DMS153 treated with DMSO at 0.1 percent for 48 hours (cell line): ENCODE results near the gene SGSH.

ENCODE experiments used
- DNase-seq: peaks from one replicate; lab custom pipeline; 2025; ENCODE audit not compliant: unreplicated experiment; lab: John Stamatoyannopoulos, UW

The SGSH gene

DNA sequence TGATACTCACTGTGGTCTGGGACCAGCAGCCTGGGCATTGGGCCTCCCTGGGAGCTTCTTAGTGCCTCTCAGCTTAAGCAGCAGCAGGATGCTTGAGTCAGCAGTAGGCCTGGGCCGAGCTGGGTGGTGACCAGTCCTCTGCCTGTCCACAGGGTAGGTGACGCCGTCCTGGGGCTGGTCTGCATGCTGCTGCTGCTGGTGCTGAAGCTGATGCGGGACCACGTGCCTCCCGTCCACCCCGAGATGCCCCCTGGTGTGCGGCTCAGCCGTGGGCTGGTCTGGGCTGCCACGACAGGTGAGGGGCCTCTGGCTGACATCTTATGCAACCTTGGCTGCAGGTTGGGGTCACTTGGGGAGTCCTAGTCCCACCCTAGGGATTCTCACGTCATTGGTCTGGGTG, 7.5 kb upstream of the SGSH start:
- DNase-seq, result no peak

DNA sequence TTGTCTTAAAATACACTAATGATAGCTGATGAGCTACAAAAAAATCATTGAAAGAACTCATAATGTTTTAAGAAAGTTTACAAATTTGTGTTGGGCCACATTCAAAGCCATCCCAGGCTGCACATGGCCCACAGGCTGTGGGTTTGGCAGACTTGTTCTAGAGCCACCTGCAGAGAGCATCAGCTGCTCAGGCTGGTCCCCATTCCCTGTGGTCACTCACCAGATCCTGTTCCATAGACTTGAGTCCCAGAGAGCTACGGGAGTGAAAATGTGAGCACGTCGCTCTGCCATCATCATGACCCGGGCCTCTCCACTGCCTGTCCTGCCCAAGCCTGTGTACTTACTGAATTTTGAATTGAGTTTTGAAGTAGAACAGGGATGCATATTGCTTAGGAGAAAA, 7.0 kb upstream of the SGSH start:
- no peak for DNase-seq

DNA sequence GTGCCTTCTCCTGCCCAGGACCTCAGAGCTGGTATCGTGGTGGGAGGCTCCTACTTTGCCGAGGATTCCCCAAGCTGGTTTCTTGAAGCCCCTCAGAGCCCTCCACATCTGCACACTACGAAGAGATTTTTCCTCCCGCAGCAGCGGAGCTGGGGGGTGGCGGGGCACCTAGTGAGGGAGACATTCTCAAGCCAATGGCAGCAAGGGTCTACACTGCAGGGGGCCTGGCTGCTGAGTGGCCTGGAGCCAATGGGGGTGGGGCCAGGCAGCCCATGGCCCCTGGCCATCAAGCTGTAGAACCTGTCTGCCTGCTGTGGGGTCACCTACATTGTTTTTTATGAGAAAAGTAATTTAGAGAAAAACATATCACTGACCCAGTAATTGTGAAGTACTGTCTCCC, 5.1 kb upstream of the SGSH start:
- DNase-seq, result no peak

DNA sequence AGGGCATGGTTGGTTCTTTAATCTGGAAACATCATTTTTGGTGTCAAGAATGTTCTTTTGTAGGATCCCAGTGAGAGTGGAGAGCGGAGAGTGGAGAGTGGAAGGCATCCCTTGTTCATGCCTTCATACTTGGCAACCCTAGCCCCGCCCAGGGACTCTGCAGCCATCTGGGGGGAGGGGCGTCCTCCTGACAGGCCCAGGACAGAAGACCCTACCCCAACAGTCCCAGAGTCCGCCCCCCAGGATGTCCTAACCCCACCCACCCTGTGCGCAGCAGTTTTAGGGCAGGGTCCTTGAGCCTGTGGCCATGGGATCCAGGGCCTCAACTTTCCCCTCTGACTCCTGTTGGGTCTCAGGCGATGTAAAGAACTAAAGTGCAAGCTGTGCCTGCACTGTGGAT, 4.5 kb upstream of the SGSH start:
- DNase-seq, result no peak

DNA sequence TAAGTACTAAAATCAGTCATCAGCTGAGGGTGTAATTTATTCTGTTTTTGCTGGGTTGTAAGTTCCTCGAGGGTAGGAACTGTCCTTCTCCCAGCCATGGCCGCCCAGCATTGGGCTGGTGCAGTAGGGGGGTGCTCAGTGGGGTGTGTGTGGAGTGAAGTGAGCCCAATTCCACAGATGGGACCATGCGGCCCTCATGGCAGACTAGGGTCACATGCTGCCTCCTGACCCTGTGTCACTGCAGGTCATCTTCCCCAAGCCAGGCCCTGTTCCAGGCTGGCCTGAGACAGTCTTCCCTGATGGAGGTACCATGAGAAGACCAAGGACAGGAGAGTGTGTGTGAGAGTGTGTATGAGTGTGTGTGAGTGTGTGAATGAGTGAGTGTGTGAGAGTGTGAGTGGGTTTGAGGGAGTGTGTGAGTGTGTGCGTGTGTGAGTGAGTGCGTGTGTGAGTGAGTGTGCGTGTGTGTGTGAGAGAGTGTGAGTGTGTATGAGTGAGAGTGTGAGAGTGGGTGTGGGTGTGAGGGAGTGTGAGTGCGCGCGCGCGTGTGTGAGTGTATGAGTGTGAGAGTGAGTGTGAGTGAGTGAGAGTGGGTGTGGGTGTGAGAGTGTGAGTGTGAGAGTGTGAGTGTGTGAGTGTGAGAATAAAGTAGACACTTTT, 3.8 kb upstream of the SGSH start:
- DNase-seq, result no peak

DNA sequence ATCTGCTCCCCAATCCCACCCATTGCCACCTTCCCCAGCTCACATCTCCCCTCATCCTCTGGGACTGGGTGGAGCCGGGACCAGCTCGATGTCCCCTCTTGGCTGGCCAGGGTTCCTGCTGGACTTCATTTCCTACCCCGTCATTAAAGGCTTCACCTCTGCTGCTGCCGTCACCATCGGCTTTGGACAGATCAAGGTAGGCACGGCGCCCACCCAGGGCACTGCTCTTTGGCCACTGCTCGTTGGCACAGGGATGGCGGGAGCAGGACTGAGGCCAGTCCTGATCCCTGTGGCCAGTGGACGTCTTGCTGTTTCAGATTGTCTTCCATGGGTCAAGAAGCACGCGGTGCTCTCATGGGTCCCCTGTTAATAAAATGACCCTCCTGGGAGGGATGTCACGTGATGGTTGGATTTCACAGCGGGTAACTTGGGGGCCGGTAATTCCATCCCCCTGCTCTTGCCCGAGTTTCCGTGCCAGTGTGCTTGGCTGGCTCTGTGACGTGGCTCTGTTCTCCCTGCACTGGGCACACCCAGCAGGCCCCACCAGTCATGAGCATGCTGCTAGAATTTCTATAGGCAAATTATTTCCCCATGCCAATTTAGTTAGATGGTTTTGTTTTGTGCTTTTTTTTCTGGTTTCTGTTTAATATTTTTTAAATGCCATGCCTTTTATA, 3.1 kb upstream of the SGSH start:
- DNase-seq, result no peak

DNA sequence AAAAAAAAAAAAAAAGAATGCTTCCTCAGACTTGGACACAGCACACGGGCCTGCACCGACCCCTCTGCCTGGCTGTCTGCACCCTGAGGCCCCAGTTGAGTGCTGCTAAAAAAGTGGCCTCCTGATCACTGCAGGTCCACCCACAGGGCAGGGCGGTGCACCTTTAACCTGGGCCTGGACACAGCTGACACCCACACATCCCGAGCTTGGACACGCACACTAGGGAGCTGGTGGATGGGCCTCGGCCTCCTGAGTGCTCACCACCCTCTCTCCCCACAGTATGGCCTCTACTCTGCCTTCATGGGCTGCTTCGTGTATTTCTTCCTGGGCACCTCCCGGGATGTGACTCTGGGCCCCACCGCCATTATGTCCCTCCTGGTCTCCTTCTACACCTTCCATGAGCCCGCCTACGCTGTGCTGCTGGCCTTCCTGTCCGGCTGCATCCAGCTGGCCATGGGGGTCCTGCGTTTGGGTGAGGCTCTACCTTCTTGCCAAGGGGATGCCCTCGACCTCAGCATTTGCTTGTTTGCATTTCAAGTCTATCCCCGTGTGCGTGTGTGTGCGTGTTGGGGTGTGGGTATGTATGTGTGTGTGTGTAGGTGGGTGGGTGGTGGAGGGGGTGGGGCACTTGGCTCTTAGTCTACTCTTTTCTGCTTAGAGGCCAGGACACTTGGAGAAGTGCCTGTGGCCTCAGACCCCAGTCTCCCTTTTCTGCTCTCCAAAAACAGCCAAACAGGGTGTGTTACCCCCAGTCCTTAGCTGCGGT, 2.4 kb upstream of the SGSH start:
- no peak for DNase-seq

DNA sequence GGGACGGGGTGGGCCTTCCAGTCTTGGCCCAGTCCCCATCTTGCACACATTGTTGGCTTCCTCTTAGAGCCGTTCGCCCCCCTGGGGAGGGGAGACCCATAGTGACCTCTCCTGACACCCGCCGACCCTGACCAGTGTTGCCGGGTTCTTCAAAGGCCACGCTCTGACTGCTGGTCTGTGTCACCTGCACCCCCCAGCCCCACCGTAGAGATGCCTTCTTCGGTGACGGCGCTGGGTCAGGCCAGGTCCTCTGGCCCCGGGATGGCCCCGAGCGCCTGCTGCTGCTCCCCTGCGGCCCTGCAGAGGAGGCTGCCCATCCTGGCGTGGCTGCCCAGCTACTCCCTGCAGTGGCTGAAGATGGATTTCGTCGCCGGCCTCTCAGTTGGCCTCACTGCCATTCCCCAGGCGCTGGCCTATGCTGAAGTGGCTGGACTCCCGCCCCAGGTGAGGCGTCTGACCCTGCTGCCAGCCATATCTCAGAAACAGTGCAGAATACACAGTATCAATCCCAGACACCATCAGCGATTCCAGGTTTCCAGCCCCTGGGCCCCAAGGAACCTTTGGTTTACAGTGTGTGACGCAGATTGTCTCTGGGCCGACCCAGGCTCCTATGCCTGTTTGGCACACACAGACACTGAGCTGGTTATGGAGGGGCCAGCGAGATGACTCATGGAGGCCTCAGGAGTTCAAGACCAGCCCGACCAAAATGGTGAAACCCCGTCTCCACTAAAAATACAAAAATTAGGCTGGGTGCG, 1.4 kb upstream of the SGSH start:
- no peak for DNase-seq

DNA sequence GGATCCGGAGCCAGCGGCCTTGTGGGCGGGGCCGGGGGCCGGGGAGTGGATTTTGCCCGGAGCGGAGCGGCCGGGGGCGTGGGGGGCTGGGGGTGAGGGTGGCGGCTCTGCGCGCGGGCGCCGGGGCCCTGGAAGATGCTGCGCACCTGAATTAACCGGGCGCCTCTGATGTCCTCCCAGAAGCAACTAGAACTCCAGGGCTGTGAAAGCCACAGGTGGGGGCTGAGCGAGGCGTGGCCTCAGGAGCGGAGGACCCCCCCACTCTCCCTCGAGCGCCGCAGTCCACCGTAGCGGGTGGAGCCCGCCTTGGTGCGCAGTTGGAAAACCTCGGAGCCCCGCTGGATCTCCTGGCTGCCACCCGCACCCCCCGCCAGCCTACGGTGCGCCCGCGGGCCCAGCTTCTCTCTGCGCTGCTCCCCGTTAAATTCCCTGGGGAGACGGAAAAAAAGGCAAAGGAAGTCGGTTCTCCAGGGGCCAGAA, 643 bp upstream of the SGSH start:
- DNase-seq, result no peak

DNA sequence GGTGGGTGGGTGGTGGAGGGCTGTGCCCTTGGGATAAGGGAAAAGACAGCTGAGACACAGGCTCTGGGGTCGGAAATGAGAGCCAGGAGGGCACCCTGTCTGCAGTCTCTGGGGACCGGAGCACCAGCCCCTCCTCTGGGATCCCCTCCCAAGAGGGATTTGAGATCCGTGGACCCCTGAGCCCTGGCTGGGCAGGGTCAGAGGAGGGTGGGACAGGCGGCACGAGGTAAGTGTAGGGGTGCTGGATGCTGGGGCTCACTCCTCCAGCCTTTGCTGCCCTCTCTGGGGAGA, 425 bp downstream of the SGSH start:
- no peak for DNase-seq

DNA sequence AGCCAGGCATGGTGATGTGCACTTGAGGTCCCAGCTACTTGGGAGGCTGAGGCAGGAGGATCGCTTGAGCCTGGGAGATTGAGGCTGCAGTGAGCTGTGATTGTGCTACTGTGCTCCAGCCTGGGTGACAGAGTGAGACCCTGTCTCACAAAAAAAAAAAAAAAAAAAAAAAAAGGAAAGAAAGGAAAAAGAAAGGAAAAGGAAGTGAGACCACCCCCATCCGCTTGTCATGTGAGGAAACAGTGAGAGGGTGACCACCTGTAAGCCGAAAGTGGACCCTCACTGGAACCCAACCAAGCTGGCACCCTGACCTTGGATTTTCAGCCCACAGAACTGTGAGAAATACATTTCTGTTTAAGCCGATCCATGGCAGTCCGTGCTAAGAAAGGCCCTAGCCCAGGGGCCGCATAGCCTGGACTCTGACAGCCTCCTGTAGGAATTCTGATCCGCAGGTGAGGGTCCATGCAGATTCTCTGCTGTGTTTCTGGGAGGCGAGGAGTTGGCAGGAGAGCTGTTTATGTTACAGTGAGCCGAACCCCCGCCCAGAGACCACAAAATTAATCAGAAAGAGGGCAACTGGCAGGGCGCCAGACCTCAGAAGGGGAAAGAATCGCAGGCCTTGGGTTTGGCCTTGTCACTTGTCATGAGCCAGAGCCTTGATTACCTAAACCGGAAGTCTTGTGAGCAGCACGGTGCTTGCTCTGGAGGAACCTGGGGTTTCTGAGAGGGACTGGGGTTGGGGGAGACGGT, 945 bp downstream of the SGSH start:
- DNase-seq, result peak; percentile 6

DNA sequence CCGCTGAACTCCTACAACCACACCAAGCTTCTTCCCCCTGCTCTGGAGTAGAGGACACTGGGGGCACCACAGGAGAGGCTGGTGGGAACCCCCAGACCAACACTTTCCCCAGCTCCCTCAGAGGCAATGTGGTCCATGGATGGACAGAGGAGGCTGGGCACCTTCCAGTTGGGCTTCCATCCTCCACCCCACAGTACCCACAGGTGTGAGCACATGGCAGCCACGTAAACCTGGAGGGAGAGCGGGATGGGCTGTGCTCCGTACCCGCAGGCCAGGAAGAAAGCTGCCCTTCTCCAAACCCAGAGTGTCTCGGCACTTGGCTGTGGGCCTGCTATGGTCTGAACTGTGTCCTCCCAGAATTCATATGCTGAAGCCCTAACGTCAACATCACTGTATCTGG, 1.7 kb downstream of the SGSH start:
- no peak for DNase-seq

DNA sequence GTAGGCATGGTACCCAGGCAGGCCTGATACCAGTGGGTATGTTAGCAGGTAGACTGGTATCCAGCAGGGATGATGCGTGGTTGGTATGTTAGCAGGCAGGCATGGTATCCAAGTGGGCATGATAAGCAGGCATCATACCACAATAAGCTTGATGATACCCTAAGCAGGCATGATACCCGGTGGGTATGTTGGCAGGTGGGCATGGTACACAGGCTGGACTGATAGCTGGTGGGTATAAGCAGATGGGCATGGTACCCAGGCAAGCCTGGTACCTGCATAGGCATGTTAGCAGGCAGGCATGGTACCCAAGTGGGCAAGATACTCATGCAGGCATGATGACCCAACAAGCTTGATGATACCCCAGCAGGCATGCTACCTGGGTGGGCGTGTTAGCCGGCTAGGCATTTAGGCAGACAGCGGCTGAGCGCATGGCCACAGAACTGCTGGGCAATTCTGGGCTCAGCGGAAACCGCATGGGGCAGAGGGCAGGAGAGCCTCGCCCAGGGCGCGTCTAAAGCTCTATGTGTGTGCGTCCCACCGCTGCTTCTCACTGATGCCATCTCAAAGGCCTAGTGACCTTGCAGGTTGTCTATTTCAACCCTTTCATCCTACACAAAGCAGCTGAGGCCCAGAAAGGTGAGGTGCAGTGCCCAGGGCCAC, 2.3 kb downstream of the SGSH start:
- no peak for DNase-seq

DNA sequence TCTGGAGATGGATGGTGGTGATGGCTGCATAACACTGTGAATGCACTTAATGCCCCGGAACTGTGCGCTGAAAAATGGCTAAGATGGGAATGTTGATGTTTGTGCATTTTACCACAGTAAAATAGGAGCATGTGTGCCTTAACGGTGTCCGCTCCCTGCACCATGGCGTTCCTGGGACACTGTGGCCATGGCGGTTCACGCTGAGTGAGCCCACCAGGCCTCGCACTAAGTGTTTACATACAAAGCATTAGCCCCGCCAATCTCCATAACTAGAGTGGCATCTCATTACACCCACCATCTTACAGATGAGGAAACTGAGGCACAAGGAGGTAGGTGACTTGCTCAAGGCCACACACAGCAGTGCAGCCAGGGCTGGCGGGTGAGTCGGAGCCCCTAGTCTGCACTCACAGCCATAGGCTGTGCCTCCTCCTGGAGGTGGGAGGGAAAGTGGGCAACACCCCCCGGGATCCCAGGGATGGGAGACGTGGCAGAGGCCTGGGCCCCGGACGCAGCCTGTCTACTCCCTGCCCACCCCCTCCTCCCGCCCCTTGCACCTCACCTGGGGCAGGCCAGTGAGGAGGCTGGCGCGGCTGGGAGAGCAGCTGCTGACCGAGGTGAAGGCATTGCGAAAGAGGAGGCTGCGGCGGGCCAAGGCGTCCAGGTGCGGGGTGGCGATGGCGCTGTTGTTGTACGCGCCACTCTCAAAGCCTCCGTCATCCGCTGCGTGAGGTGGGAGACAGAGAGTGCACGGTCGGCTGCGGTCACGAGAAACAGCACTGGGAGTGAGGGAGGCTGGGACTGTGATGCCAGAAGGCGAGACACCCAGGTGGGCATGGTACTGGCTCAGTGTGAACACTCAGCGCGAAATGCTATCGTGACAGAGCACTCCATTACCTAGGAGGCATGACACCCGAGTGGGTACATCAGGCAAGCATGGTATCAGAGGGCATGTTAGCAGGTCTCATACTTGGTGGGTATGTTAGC, 3.4 kb downstream of the SGSH start:
- DNase-seq, result no peak

DNA sequence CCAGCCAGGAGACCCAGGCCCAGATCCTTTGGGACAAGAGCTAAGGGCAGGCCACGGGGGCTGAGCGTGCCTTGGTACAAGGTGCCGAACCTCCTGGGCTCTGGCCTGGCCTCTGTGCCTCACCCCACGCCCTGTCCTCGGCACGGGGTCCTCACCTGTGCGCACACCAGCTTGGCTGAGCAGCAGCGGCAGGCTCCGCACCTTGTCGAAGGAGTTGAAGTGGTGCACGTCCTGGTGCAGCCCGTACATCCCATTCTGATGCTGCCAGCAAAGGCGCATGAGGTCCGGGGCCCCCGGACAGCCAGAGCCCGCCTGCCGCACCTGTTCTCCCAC, 5.3 kb downstream of the SGSH start:
- no peak for DNase-seq

DNA sequence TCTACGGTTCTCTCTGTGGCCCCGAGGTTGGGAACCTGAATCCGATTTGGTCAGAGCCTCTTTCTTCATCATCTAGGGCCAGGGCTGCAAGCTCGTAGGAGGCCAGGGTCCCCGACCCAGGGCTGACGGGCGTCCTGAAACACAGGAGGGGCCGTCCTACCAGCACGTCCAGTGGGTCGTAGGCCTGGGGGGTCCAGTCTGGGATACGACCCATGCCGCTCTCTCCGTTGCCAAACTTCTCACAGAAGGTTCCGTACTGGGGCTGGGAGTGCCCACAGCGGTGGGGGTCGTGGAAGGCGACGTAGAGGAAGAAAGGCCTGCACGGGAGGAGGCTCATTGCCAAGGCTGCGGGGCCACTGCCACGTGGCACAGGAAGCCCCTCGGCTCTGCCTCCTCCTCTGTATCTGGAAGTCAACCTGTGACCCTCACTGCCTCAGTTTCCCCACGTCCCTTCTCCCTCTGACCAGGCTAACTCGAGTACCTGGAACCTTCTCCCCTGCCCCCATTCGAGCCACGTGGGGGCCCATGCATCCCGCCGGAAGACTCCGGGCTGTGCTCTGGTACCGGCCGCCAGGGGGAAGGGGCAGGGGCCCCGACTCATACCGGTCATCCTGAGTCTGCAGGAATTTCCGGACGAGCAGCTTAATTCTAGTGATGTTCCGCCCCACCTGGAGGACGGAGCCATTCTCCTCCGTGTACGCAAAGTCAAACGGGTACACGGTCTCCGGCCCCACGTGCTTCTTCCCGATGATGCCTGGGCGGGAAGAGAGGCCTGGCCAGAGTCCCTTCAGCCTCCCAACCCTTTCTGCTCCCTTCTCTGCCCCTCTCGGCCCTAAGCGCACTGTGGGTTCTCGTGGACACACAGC, 5.9 kb downstream of the SGSH start:
- DNase-seq, result no peak

DNA sequence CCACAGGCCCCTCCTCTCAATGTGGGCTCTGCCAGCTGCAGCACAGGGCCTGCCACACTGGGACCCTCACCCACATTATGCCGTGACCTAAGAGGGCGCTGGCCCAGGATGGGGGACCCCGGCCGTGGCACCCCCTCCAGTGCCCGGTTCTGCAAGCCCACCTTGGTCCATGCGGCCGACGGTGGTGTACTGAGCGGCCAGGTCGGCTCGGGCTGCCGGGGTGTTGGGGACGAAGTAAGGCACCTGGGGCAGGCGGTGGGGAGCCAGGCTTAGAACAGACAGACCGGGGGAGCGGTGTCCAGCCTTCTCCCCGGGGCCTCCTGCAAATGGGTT, 6.5 kb downstream of the SGSH start:
- DNase-seq, result no peak

DNA sequence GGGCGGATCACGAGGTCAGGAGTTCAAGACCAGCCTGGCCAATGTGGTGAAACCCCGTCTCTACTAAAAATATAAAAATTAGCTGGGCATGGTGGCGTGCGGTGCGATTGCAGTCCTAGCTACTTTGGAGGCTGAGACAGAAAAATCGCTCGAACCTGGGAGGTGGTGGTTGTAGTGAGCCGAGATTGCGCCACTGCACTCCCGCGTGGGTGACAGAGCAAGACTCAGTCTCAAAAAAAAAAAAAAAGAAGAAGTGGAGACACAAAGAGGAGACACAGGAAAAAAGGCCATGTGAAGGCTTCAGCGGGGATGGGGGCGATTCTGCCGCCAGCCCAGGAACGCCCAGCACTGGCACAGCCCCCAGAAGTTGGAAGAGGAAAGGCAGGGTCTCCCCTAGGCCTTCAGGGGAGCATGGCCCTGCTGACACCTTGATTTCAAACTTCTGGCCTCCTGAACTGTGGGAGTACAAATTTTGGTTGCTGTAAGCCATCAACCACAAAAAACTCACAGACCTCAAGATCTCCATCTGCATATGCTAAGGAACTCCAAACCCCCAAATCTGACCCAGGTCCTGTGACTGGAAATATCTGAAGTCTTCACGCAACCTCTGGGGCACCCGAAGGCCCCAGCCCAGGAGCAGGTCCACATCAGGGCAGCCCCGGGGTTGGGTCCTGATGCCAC, 7.0 kb downstream of the SGSH start:
- no peak for DNase-seq
